ENCODE results near the gene SLC35G6. TPM values are rescaled to one million over a fixed set of nuclear protein-coding genes. Genes with fewer than 3 reads are reported as not detected.

Gene SLC35G6
- total and polyA plus RNA-seq, 2 of the 13 experiments (the other 11 are each of a cell fraction or from before 2014, with no cell fraction given), result 0.07 TPM; not detected in 1

DNA sequence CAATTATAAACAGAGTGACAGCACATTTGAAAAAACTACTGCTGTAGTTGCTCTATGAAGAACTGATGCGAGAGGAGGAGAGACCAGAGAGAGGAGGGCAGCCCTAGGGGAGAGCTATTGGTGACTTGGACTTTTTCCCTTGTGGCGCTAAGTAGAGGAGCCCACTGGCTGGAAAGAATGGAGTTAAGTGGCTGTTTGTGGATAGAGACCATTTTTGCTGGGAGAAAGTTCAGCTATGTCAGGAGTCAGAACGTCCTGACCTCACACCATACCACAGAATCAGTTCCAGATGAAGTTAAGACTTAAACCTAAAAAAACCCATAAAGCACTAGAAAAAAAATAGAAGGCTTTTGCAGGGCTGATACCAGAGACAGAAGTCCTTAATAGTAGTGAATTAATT lies 4.9 kb downstream of the SLC35G6 start:
- ChIA-PET POLR2A (interaction anchor here (0.9 to 5.5 kb wide), 5 partner anchors 10 to 200 kb away, joined by 3 to 41 read pairs (median 10); partner anchors contain the start of genes TMEM256 and TMEM95), CTCF (ENCODE audit: low intra/inter-chr PET ratio, low total read pairs) (no interaction called here)
- Histone ChIP-seq H3K4me1 (ENCODE audit: insufficient read depth, low read length) (peaks cover 73% of the 10 kb centered on the region), H3K9me3 (ENCODE audit: low read length) (no peaks in the 10 kb centered on the region), H3K4me2 (ENCODE audit: low read depth, low read length) (peak overlapping the region; percentile 99), H3K9ac (ENCODE audit: insufficient read depth, low read depth, low read length) (peak overlapping the region; percentile 81), H3K36me3 (replicated peaks in 1 of 2; ENCODE audit: control insufficient read depth in 1 of 2, insufficient read depth in 2 of 2, low read length in 2 of 2) (peaks cover 0 to 8% of the 10 kb centered on the region in 2 experiments; a peak in 1 of 5 replicates), H2AFZ (ENCODE audit: low read length) (no peak overlapping the region), H3K27me3 (ENCODE audit: control insufficient read depth in 1 of 2, insufficient read depth in 2 of 2, low read length in 2 of 2) (no peaks in the 10 kb centered on the region; a peak in 2 of 5 replicates), H3K27ac (ENCODE audit: extremely low read length, insufficient read depth, low read length) (peak overlapping the region; percentile 34), H4K20me1 (ENCODE audit: insufficient read depth, low read length) (peaks cover 49% of the 10 kb centered on the region), H3K4me3 (replicated peaks in 1 of 3; ENCODE audit: insufficient read depth in 1 of 3, low read depth in 2 of 3, low read length in 3 of 3) (peak overlapping the region; percentile 64 to 82 (median 70); a peak in 5 of 6 replicates), H3K79me2 (ENCODE audit: insufficient read depth, low read length) (peaks cover 57% of the 10 kb centered on the region)
- BruUV-seq (replicated peaks), result no TSS peak
- FAIRE-seq (no peak), DNase-seq (ENCODE audit: low spot score) (no peak), ATAC-seq (no peak)
- 28% methylated on average over 3 of the region's 3 CpGs for WGBS (ENCODE audit: low lambda C conversion rate)
- in situ Hi-C loops (cut with HindIII; ENCODE audit: extremely low pct_ligation_motif_present, low pct_unique_long_range_greater_than_20kb) (no loop called here), intact Hi-C loops (cut with micrococcal nuclease; ENCODE audit: unreplicated experiment) (no loop called here)
- TF ChIP-seq SAP130 (CRISPR knock-in tag; IDR thresholded peaks at IDR 0.05; ENCODE audit: low read depth) (peak; percentile 2; the same call in 1 of the 2 replicates), MEF2D (CRISPR knock-in tag; IDR thresholded peaks at IDR 0.05) (0 out of 2 replicates have a peak, but pooled peaks have one; percentile 7)
- TF ChIP-seq, protein P1, sequence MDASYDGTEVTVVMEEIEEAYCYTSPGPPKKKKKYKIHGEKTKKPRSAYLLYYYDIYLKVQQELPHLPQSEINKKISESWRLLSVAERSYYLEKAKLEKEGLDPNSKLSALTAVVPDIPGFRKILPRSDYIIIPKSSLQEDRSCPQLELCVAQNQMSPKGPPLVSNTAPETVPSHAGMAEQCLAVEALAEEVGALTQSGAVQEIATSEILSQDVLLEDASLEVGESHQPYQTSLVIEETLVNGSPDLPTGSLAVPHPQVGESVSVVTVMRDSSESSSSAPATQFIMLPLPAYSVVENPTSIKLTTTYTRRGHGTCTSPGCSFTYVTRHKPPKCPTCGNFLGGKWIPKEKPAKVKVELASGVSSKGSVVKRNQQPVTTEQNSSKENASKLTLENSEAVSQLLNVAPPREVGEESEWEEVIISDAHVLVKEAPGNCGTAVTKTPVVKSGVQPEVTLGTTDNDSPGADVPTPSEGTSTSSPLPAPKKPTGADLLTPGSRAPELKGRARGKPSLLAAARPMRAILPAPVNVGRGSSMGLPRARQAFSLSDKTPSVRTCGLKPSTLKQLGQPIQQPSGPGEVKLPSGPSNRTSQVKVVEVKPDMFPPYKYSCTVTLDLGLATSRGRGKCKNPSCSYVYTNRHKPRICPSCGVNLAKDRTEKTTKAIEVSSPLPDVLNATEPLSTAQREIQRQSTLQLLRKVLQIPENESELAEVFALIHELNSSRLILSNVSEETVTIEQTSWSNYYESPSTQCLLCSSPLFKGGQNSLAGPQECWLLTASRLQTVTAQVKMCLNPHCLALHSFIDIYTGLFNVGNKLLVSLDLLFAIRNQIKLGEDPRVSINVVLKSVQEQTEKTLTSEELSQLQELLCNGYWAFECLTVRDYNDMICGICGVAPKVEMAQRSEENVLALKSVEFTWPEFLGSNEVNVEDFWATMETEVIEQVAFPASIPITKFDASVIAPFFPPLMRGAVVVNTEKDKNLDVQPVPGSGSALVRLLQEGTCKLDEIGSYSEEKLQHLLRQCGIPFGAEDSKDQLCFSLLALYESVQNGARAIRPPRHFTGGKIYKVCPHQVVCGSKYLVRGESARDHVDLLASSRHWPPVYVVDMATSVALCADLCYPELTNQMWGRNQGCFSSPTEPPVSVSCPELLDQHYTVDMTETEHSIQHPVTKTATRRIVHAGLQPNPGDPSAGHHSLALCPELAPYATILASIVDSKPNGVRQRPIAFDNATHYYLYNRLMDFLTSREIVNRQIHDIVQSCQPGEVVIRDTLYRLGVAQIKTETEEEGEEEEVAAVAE (CRISPR knock-in tag; IDR thresholded peaks at IDR 0.05; ENCODE audit: borderline replicate concordance), result no peak

DNA sequence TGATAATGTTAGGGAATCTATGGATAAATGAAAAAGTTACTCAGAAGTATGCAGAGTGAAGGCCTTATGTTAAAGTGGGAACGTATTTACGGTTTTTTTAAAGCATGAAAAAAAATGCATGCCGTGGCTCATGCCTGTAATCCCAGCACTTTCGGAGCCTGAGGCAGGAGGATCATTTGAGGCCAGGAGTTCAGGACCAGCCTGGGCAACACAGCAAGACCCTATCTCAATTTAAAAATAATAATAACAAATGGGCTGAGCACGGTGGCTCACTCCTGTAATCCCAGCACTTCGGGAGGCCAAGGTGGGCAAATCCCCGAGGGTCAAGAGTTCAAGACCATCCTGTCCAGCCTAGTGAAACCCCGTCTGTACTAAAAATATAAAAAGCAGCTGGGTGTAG lies 8.9 kb downstream of the SLC35G6 start:
- intact Hi-C loops (cut with micrococcal nuclease; ENCODE audit: unreplicated experiment) (no loop called here), in situ Hi-C loops (cut with HindIII; ENCODE audit: extremely low pct_ligation_motif_present, low pct_unique_long_range_greater_than_20kb) (no loop called here)
- Histone ChIP-seq H3K79me2 (ENCODE audit: insufficient read depth, low read length) (peaks cover 87% of the 10 kb centered on the region), H3K4me3 (replicated peaks in 1 of 3; ENCODE audit: insufficient read depth in 1 of 3, low read depth in 2 of 3, low read length in 3 of 3) (no peak overlapping the region), H3K27ac (ENCODE audit: extremely low read length, insufficient read depth, low read length) (no peak overlapping the region), H3K4me1 (ENCODE audit: insufficient read depth, low read length) (peaks cover 70% of the 10 kb centered on the region), H3K9ac (ENCODE audit: insufficient read depth, low read depth, low read length) (no peak overlapping the region), H3K36me3 (replicated peaks in 1 of 2; ENCODE audit: control insufficient read depth in 1 of 2, insufficient read depth in 2 of 2, low read length in 2 of 2) (peaks cover 0 to 24% of the 10 kb centered on the region in 2 experiments; a peak in 4 of 5 replicates), H4K20me1 (ENCODE audit: insufficient read depth, low read length) (peaks cover 74% of the 10 kb centered on the region), H3K27me3 (ENCODE audit: control insufficient read depth in 1 of 2, insufficient read depth in 2 of 2, low read length in 2 of 2) (no peaks in the 10 kb centered on the region; a peak in 1 of 5 replicates), H3K4me2 (ENCODE audit: low read depth, low read length) (0 out of 2 replicates have a peak overlapping the region, but pooled peaks have one; percentile 3), H3K9me3 (ENCODE audit: low read length) (no peaks in the 10 kb centered on the region), H2AFZ (ENCODE audit: low read length) (no peak overlapping the region)
- POLR2A ChIA-PET, result no interaction called here
- DNase-seq (ENCODE audit: low spot score) (no peak), ATAC-seq (no peak), FAIRE-seq (no peak)
- no TSS peak for BruUV-seq (replicated peaks)
- CTCF ChIA-PET (ENCODE audit: low intra/inter-chr PET ratio, low total read pairs), result no interaction called here
- WGBS (ENCODE audit: low lambda C conversion rate), result 81% methylated on average over 8 of the region's 8 CpGs
- peak; percentile 65; the same call in 1 of the 2 replicates for TF ChIP-seq ZNF121 (CRISPR knock-in tag; IDR thresholded peaks at IDR 0.05)
- TF ChIP-seq, protein P2, sequence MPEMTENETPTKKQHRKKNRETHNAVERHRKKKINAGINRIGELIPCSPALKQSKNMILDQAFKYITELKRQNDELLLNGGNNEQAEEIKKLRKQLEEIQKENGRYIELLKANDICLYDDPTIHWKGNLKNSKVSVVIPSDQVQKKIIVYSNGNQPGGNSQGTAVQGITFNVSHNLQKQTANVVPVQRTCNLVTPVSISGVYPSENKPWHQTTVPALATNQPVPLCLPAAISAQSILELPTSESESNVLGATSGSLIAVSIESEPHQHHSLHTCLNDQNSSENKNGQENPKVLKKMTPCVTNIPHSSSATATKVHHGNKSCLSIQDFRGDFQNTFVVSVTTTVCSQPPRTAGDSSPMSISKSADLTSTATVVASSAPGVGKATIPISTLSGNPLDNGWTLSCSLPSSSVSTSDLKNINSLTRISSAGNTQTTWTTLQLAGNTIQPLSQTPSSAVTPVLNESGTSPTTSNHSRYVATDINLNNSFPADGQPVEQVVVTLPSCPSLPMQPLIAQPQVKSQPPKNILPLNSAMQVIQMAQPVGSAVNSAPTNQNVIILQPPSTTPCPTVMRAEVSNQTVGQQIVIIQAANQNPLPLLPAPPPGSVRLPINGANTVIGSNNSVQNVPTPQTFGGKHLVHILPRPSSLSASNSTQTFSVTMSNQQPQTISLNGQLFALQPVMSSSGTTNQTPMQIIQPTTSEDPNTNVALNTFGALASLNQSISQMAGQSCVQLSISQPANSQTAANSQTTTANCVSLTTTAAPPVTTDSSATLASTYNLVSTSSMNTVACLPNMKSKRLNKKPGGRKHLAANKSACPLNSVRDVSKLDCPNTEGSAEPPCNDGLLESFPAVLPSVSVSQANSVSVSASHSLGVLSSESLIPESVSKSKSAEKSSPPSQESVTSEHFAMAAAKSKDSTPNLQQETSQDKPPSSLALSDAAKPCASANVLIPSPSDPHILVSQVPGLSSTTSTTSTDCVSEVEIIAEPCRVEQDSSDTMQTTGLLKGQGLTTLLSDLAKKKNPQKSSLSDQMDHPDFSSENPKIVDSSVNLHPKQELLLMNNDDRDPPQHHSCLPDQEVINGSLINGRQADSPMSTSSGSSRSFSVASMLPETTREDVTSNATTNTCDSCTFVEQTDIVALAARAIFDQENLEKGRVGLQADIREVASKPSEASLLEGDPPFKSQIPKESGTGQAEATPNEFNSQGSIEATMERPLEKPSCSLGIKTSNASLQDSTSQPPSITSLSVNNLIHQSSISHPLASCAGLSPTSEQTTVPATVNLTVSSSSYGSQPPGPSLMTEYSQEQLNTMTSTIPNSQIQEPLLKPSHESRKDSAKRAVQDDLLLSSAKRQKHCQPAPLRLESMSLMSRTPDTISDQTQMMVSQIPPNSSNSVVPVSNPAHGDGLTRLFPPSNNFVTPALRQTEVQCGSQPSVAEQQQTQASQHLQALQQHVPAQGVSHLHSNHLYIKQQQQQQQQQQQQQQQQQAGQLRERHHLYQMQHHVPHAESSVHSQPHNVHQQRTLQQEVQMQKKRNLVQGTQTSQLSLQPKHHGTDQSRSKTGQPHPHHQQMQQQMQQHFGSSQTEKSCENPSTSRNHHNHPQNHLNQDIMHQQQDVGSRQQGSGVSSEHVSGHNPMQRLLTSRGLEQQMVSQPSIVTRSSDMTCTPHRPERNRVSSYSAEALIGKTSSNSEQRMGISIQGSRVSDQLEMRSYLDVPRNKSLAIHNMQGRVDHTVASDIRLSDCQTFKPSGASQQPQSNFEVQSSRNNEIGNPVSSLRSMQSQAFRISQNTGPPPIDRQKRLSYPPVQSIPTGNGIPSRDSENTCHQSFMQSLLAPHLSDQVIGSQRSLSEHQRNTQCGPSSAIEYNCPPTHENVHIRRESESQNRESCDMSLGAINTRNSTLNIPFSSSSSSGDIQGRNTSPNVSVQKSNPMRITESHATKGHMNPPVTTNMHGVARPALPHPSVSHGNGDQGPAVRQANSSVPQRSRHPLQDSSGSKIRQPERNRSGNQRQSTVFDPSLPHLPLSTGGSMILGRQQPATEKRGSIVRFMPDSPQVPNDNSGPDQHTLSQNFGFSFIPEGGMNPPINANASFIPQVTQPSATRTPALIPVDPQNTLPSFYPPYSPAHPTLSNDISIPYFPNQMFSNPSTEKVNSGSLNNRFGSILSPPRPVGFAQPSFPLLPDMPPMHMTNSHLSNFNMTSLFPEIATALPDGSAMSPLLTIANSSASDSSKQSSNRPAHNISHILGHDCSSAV (CRISPR knock-in tag; IDR thresholded peaks at IDR 0.05; ENCODE audit: borderline replicate concordance), result no peak

Measured in HepG2 (cell line).